Pancreas (tissue), 10 donors: ENCODE data around the gene SCAMP5. TPM values are rescaled to one million over a fixed set of nuclear protein-coding genes. Genes with fewer than 3 reads are reported as not detected.

ENCODE experiments used
- ATAC-seq, 4 donors: fragments of 200-7000 bp; cut with Tn5 transposase; one replicate each; pipeline versions ENCODE4 v1.8.0 to v1.9.1; 2020; ENCODE audit warnings: mild to moderate bottlenecking in 4 of 4, moderate library complexity in 4 of 4
- DNase-seq, 6 donors: peaks; one replicate each; pipeline ENCODE4 v3.0.0-alpha.2; 2020
- FAIRE-seq: peaks from 2 replicates; lab custom pipeline; 2012; peaks lifted over from hg19 to GRCh38; lab: Jason Lieb, UNC
- H3K27ac ChIP-seq, 4 donors: fragments of 200-600 bp; sonication (generic); 1 replicate in 3 of 4; 2 replicates in 1 of 4; pipeline versions ENCODE4 v1.5.0 to v1.8.0; 2020
- H3K27me3 ChIP-seq, 4 donors: fragments of 200-600 bp; one replicate each; pipeline ENCODE4 v1.8.0; 2021
- H3K36me3 ChIP-seq, 3 donors: fragments of 200-600 bp; sonication (generic) in 1 of 3; one replicate each; pipeline versions ENCODE4 v1.5.0 to v1.8.0; 2020 to 2021
- H3K4me1 ChIP-seq, 3 donors: fragments of 200-600 bp; one replicate each; pipeline ENCODE4 v1.8.0; 2021
- H3K4me3 ChIP-seq, 4 donors: fragments of 200-600 bp; sonication (generic) in 2 of 4; one replicate each; pipeline versions ENCODE4 v1.5.0 to v1.8.0; 2020 to 2021
- H3K9me3 ChIP-seq, 4 donors: fragments of 200-600 bp; one replicate each; pipeline ENCODE4 v1.8.0; 2021
- CTCF ChIP-seq, 4 donors: fragments of 200-600 bp; sonication (generic) in 3 of 4; IDR thresholded peaks; one replicate each; pipeline versions ENCODE4 v1.5.0 to v1.8.0; 2021; ENCODE audit warnings: antibody characterized with exemption in 4 of 4
- WGBS, 2 donors: extraction: QIAGEN DNeasy Blood & Tissue Kit; methylation state at CpG; one replicate each; pipeline ENCODE4 v1.1.7; 2013; 5-methylcytosine and 5-hydroxymethylcytosine counted together
- intact Hi-C, 3 donors: fragments of 100-400 bp; cut with DNase I; formaldehyde crosslinking; loops; one replicate each; pipeline versions ENCODE4 v1.11.1 to v1.14.2; 2022
- polyA plus RNA-seq, 2 donors: library from polyadenylated mRNA; stranded (reverse); fragments of 200-250 nt; gene quantifications; one replicate each; pipeline ENCODE4 v1.2.3, GENCODE V29; 2013
- total RNA-seq, 6 donors: library from RNA; stranded (reverse); fragmentation: NEBNext Ultra II Directional in 4 of 6; extraction: Animal tissue kit (Norgen Biotek cat#: 25700) in 4 of 6; gene quantifications; one replicate each; pipeline versions ENCODE4 v1.2.1 to v1.2.4, GENCODE V29; 2021 to 2023
- donor health status: healthy with polysubstance abuse.
- donor health status: DM: no; HTN: no; CAD: no; lungs with moderate emphysema.
- donor health status: DM: no; HTN: no; CAD: no.
- donor health status: control.
- donor health status: control.
- donor health status: Bipolar disorder and iron deficiency.
- donor health status: DM: yes; HTN: yes; CAD: no.
- donor health status: DM: no; HTN: no; CAD: no.
- donor health status: DM: no; HTN: no; CAD: no.
- donor health status: DM: yes; HTN: yes; CAD: no.

The SCAMP5 gene
- total and polyA plus RNA-seq, 8 donors, result 24.5 to 59.2 (median 38.8) TPM

GRCh38 chr15:74989527-74989926 lies 5.8 kb upstream of the SCAMP5 start:
- intact Hi-C loops, result no loop called here
- no peaks in the 10 kb centered on the region for H3K4me1 ChIP-seq
- H3K36me3 ChIP-seq, result no peaks in the 10 kb centered on the region
- no peak overlapping the region for H3K4me3 ChIP-seq
- DNase-seq (no peak), FAIRE-seq (no peak), ATAC-seq (no peak)
- H3K9me3 ChIP-seq, result no peaks in the 10 kb centered on the region
- no peaks in the 10 kb centered on the region for H3K27me3 ChIP-seq
- TF ChIP-seq CTCF (IDR thresholded peaks at IDR 0.05), result no peak
- H3K27ac ChIP-seq, result no peak overlapping the region

- intact Hi-C loops, result no loop called here
- DNase-seq (no peak), ATAC-seq (no peak), FAIRE-seq (no peak)
- Histone ChIP-seq H3K4me3 (no peak overlapping the region), H3K9me3 (no peaks in the 10 kb centered on the region), H3K36me3 (no peaks in the 10 kb centered on the region), H3K4me1 (peaks cover 0 to 4% (median 3%) of the 10 kb centered on the region in 3 donors), H3K27me3 (no peaks in the 10 kb centered on the region), H3K27ac (no peak overlapping the region)
- WGBS, 2 donors, result 25 to 35% methylated on average over 1 of the region's 1 CpG
- TF ChIP-seq CTCF (IDR thresholded peaks at IDR 0.05), result no peak
Measured at GRCh38 chr15:74992619-74993018, 2.7 kb upstream of the SCAMP5 start.

GRCh38 chr15:74994236-74994635 lies 1.1 kb upstream of the SCAMP5 start:
- Histone ChIP-seq H3K4me3 (no peak overlapping the region), H3K36me3 (no peaks in the 10 kb centered on the region), H3K27ac (no peak overlapping the region), H3K27me3 (no peaks in the 10 kb centered on the region), H3K9me3 (no peaks in the 10 kb centered on the region), H3K4me1 (peaks cover 2 to 6% (median 4%) of the 10 kb centered on the region in 3 donors)
- TF ChIP-seq CTCF (IDR thresholded peaks at IDR 0.05), result no peak
- FAIRE-seq (no peak), DNase-seq (no peak), ATAC-seq (no peak)
- intact Hi-C loops, result no loop called here
- 57 to 78% methylated on average over 2 of the region's 2 CpGs for WGBS, 2 donors

GRCh38 chr15:74994685-74995084 lies 678 bp upstream of the SCAMP5 start:
- WGBS, 2 donors, result 40 to 43% methylated on average over 5 of the region's 5 CpGs
- FAIRE-seq (no peak), ATAC-seq (no peak), DNase-seq (no peak)
- Histone ChIP-seq H3K9me3 (no peaks in the 10 kb centered on the region), H3K4me1 (peaks cover 4 to 9% (median 5%) of the 10 kb centered on the region in 3 donors), H3K4me3 (peak overlapping the region in 1 of 4 donors; percentile 81), H3K36me3 (no peaks in the 10 kb centered on the region), H3K27ac (peak overlapping the region in 1 of 4 donors; percentile 55), H3K27me3 (no peaks in the 10 kb centered on the region)
- intact Hi-C loops, result no loop called here
- TF ChIP-seq CTCF (IDR thresholded peaks at IDR 0.05), result no peak

GRCh38 chr15:74995779-74996765 lies 709 bp downstream of the SCAMP5 start:
- ATAC-seq (peak; percentile 60 to 73 (median 60)), FAIRE-seq (no peak), DNase-seq (peak; percentile 63 to 84 (median 73))
- Histone ChIP-seq H3K9me3 (no peaks in the 10 kb centered on the region), H3K27ac (peak overlapping the region; percentile 57 to 87 (median 73)), H3K4me1 (peaks cover 5 to 19% (median 12%) of the 10 kb centered on the region in 3 donors), H3K36me3 (no peaks in the 10 kb centered on the region), H3K27me3 (no peaks in the 10 kb centered on the region), H3K4me3 (peak overlapping the region; percentile 53 to 81 (median 68))
- TF ChIP-seq CTCF (IDR thresholded peaks at IDR 0.05), result no peak
- intact Hi-C loops, result no loop called here
- 8% methylated on average over 39 to 42 of the region's 42 CpGs for WGBS, 2 donors
